CD8-positive, alpha-beta memory T cell (primary cell): ENCODE data around the gene RFX7. TPM values are rescaled to one million over a fixed set of nuclear protein-coding genes. Genes with fewer than 3 reads are reported as not detected.

ENCODE experiments used
- CTCF ChIA-PET: fragments of 350-600 bp; sonication (Branson Sonifier 250); formaldehyde crosslinking; loops from one replicate; lab custom pipeline; 2021; ENCODE audit warnings: antibody characterized with exemption; lab: Charles Lee
- POLR2A ChIA-PET: fragments of 350-600 bp; sonication (Branson Sonifier 250); formaldehyde crosslinking; loops from one replicate; lab custom pipeline; 2021; ENCODE audit warnings: antibody characterized with exemption; lab: Charles Lee
- DNase-seq, 5 donors: peaks; one replicate each; pipeline versions ENCODE4 v3.0.0 to v3.0.0-alpha.2; 2020 to 2022; ENCODE audit warnings: mixed read lengths in 1 of 5
- H3K27ac ChIP-seq: one replicate; pipeline ENCODE4 v1.7.0; 2013; ENCODE audit warnings: low read depth, mild to moderate bottlenecking, low read length, moderate library complexity
- H3K27me3 ChIP-seq: 2 replicates; pipeline ENCODE4 v1.7.0; 2013; ENCODE audit warnings: low read length, mild to moderate bottlenecking; ENCODE audit not compliant: insufficient read depth, poor library complexity, severe bottlenecking
- H3K36me3 ChIP-seq: 2 replicates; pipeline ENCODE4 v1.7.0; 2013; ENCODE audit warnings: mild to moderate bottlenecking, low read length, moderate library complexity; ENCODE audit not compliant: insufficient read depth
- H3K4me1 ChIP-seq: 2 replicates; pipeline ENCODE4 v1.7.0; 2013; ENCODE audit warnings: mild to moderate bottlenecking, low read length, moderate library complexity; ENCODE audit not compliant: insufficient read depth
- H3K4me3 ChIP-seq: 2 replicates; pipeline ENCODE4 v1.7.0; 2013; ENCODE audit warnings: mild to moderate bottlenecking, low read length
- H3K9me3 ChIP-seq: 2 replicates; pipeline ENCODE4 v1.7.0; 2013; ENCODE audit warnings: mild to moderate bottlenecking, low read length
- H3K27ac Mint-ChIP-seq, 8 donors: one replicate each; pipeline ENCODE4 v1.8.0; 2020 to 2021; ENCODE audit warnings: mixed read lengths in 8 of 8, mild to moderate bottlenecking in 6 of 8, inconsistent platforms in 3 of 8, moderate library complexity in 3 of 8
- H3K27me3 Mint-ChIP-seq, 2 donors: one replicate each; pipeline ENCODE4 v1.8.0; 2020 to 2021; ENCODE audit warnings: mixed read lengths in 2 of 2, mild to moderate bottlenecking in 1 of 2, moderate library complexity in 1 of 2
- H3K36me3 Mint-ChIP-seq, 3 donors: one replicate each; pipeline ENCODE4 v1.8.0; 2020 to 2021; ENCODE audit warnings: mixed read lengths in 3 of 3, inconsistent platforms in 1 of 3, mild to moderate bottlenecking in 1 of 3
- H3K4me1 Mint-ChIP-seq, 3 donors: one replicate each; pipeline ENCODE4 v1.8.0; 2020 to 2021; ENCODE audit warnings: mixed read lengths in 3 of 3, inconsistent platforms in 1 of 3, mild to moderate bottlenecking in 1 of 3
- H3K4me3 Mint-ChIP-seq, 7 donors: one replicate each; pipeline ENCODE4 v1.8.0; 2020 to 2021; ENCODE audit warnings: mixed read lengths in 7 of 7, mild to moderate bottlenecking in 6 of 7, moderate library complexity in 4 of 7, inconsistent platforms in 2 of 7
- H3K9me3 Mint-ChIP-seq, 5 donors: one replicate each; pipeline ENCODE4 v1.8.0; 2020 to 2022; ENCODE audit warnings: mixed read lengths in 5 of 5, mild to moderate bottlenecking in 3 of 5, moderate library complexity in 2 of 5, inconsistent platforms in 1 of 5
- polyA plus RNA-seq: library from polyadenylated mRNA; unstranded; fragments of 300-500 nt; fragmentation: Illumina TruSeq; gene quantifications from one replicate; pipeline ENCODE4 v1.2.3, GENCODE V29; 2021
- total RNA-seq, 2 experiments: library from RNA; stranded (reverse); gene quantifications; one replicate each; pipeline ENCODE4 v1.2.3, GENCODE V29; 2021

Gene RFX7
- total and polyA plus RNA-seq, 3 experiments from 2014 or later, result 3.5 to 35.2 (median 30.3) TPM

- peaks cover 48 to 68% (median 60%) of the 10 kb centered on the region in 3 donors for H3K4me1 Mint-ChIP-seq
- H3K36me3 ChIP-seq, result no peaks in the 10 kb centered on the region
- POLR2A ChIA-PET, result interaction anchor here (0.7 kb wide), 1 partner anchor 249 kb away, joined by 5 read pairs; no protein-coding TSS in a partner anchor
- H3K27ac ChIP-seq, result peak overlapping the region; percentile 27
- CTCF ChIA-PET, result interaction anchor here (1.0 to 1.6 kb wide), 3 partner anchors 9 to 40 kb away, joined by 3 read pairs; no protein-coding TSS in a partner anchor
- H3K4me3 ChIP-seq, result peak overlapping the region; percentile 14
- peaks cover 0 to 19% (median 6%) of the 10 kb centered on the region in 3 donors for H3K36me3 Mint-ChIP-seq
- peaks cover 25% of the 10 kb centered on the region for H3K4me1 ChIP-seq
- no peaks in the 10 kb centered on the region for H3K27me3 ChIP-seq
- DNase-seq, result no peak
- H3K4me3 Mint-ChIP-seq, result peak overlapping the region; percentile 85 to 97 (median 94)
- H3K9me3 Mint-ChIP-seq, result no peaks in the 10 kb centered on the region
- H3K27me3 Mint-ChIP-seq, result no peaks in the 10 kb centered on the region
- H3K27ac Mint-ChIP-seq, result peak overlapping the region; percentile 68 to 95 (median 88)
- H3K9me3 ChIP-seq, result no peaks in the 10 kb centered on the region
These were observed 1.0 kb downstream of the RFX7 start for GRCh38 chr15:56242576-56243162.

GRCh38 chr15:56241374-56242105 lies 2.1 kb downstream of the RFX7 start:
- peak overlapping the region; percentile 33 to 82 (median 74) for H3K27ac Mint-ChIP-seq

GRCh38 chr15:56240390-56240789 lies 3.3 kb downstream of the RFX7 start:
- Histone ChIP-seq H3K27me3 (no peaks in the 10 kb centered on the region), H3K27ac (no peak overlapping the region), H3K4me3 (no peak overlapping the region), H3K9me3 (no peaks in the 10 kb centered on the region), H3K36me3 (no peaks in the 10 kb centered on the region), H3K4me1 (peaks cover 16% of the 10 kb centered on the region)
- H3K27ac Mint-ChIP-seq, result peak overlapping the region in 2 of 8 donors; percentile 6 to 46
- peaks cover 3 to 25% (median 10%) of the 10 kb centered on the region in 3 donors for H3K36me3 Mint-ChIP-seq
- peaks cover 55 to 81% (median 70%) of the 10 kb centered on the region in 3 donors for H3K4me1 Mint-ChIP-seq
- DNase-seq, result no peak
- H3K27me3 Mint-ChIP-seq, result no peaks in the 10 kb centered on the region
- peak overlapping the region in 3 of 7 donors; percentile 1 to 48 (median 27) for H3K4me3 Mint-ChIP-seq
- peaks cover 0 to 2% (median 0%) of the 10 kb centered on the region in 5 donors for H3K9me3 Mint-ChIP-seq
- ChIA-PET POLR2A (no interaction called here), CTCF (no interaction called here)

More at GRCh38 chr15:56241374-56242105, 2.1 kb downstream of the RFX7 start:
- peak overlapping the region; percentile 17 for H3K27ac ChIP-seq
- no peak for DNase-seq
- H3K36me3 ChIP-seq, result no peaks in the 10 kb centered on the region
- H3K4me3 Mint-ChIP-seq, result peak overlapping the region; percentile 85 to 97 (median 94)
- H3K9me3 Mint-ChIP-seq, result no peaks in the 10 kb centered on the region
- H3K9me3 ChIP-seq, result no peaks in the 10 kb centered on the region
- H3K36me3 Mint-ChIP-seq, result peaks cover 0 to 22% (median 8%) of the 10 kb centered on the region in 3 donors
- H3K4me1 Mint-ChIP-seq, result peaks cover 57 to 80% (median 71%) of the 10 kb centered on the region in 3 donors
- H3K4me1 ChIP-seq, result peaks cover 25% of the 10 kb centered on the region
- no peaks in the 10 kb centered on the region for H3K27me3 ChIP-seq
- ChIA-PET POLR2A (no interaction called here), CTCF (no interaction called here)
- H3K27me3 Mint-ChIP-seq, result no peaks in the 10 kb centered on the region
- H3K4me3 ChIP-seq, result no peak overlapping the region

DNA sequence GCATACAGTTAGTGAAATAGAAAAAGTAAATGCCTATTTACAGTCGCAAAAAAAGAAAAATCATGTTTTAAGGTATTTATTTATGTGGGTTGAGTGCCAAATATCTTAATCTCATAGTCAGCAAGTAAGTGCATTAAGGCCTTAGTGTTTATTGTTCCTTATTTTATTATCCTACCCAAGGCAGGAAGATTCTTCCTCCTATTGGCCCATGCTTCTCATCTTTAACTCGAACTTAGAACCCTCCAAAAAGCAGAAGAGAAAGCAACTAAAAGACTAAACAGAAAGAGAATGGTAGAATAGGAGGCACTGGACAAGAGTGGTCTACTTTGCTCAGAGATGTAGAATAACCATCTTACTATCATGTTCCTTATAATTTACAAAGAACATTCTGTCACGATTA lies 7.5 kb downstream of the RFX7 start:
- Mint-ChIP-seq H3K36me3 (peaks cover 26 to 53% (median 42%) of the 10 kb centered on the region in 3 donors), H3K4me1 (peaks cover 41 to 65% (median 62%) of the 10 kb centered on the region in 3 donors), H3K9me3 (peaks cover 20 to 34% (median 29%) of the 10 kb centered on the region in 5 donors), H3K27ac (peak overlapping the region in 3 of 8 donors; percentile 41 to 49 (median 43)), H3K4me3 (no peak overlapping the region), H3K27me3 (no peaks in the 10 kb centered on the region)
- no peak for DNase-seq
- Histone ChIP-seq H3K27me3 (no peaks in the 10 kb centered on the region), H3K27ac (no peak overlapping the region), H3K4me3 (no peak overlapping the region), H3K36me3 (no peaks in the 10 kb centered on the region), H3K9me3 (peaks cover 17% of the 10 kb centered on the region), H3K4me1 (peaks cover 4% of the 10 kb centered on the region)
- ChIA-PET CTCF (no interaction called here), POLR2A (no interaction called here)

DNA sequence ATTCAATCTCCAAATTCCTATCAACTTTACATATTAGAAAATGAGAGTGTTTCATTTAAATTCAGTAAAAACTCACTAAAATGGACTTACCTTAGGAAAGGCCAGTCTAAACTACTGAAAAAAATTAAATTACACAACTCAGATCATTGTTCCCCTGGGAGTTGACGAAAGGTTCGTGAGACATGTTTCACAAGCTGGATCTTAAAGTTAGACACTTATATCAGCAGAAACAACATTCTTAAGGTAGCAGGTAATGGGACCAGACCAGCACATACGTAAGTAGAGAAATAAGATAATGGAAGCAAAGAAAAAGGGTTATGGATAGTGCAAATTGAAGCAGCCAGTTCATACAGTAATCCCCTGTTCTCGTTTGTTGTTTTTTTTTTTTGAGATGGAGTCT lies 8.9 kb downstream of the RFX7 start:
- Mint-ChIP-seq H3K27me3 (no peaks in the 10 kb centered on the region), H3K4me1 (peaks cover 38 to 56% (median 54%) of the 10 kb centered on the region in 3 donors), H3K36me3 (peaks cover 34 to 67% (median 56%) of the 10 kb centered on the region in 3 donors), H3K4me3 (no peak overlapping the region), H3K27ac (peak overlapping the region in 1 of 8 donors; percentile 62), H3K9me3 (peaks cover 32 to 47% (median 42%) of the 10 kb centered on the region in 5 donors)
- ChIA-PET POLR2A (no interaction called here), CTCF (interaction anchor here (1.2 kb wide), 1 partner anchor 11 kb away, joined by 3 read pairs; no protein-coding TSS in a partner anchor)
- Histone ChIP-seq H3K36me3 (no peaks in the 10 kb centered on the region), H3K4me3 (no peak overlapping the region), H3K27me3 (no peaks in the 10 kb centered on the region), H3K9me3 (peaks cover 17% of the 10 kb centered on the region), H3K27ac (no peak overlapping the region), H3K4me1 (no peaks in the 10 kb centered on the region)
- no peak for DNase-seq

GRCh38 chr15:56233549-56233948 lies 10.1 kb downstream of the RFX7 start:
- peaks cover 3% of the 10 kb centered on the region for H3K36me3 ChIP-seq
- Mint-ChIP-seq H3K9me3 (peaks cover 35 to 53% (median 45%) of the 10 kb centered on the region in 5 donors), H3K36me3 (peaks cover 36 to 70% (median 67%) of the 10 kb centered on the region in 3 donors), H3K27me3 (no peaks in the 10 kb centered on the region), H3K4me3 (no peak overlapping the region), H3K27ac (peak overlapping the region in 1 of 8 donors; percentile 8), H3K4me1 (peaks cover 35 to 53% (median 49%) of the 10 kb centered on the region in 3 donors)
- CTCF ChIA-PET, result interaction anchor here (1.7 kb wide), 1 partner anchor 9 kb away, joined by 3 read pairs; the partner anchor contains the start of gene RFX7
- H3K4me3 ChIP-seq, result no peak overlapping the region
- H3K27ac ChIP-seq, result no peak overlapping the region
- H3K27me3 ChIP-seq, result no peaks in the 10 kb centered on the region
- no peak for DNase-seq
- POLR2A ChIA-PET, result no interaction called here
- no peaks in the 10 kb centered on the region for H3K4me1 ChIP-seq
- peaks cover 17% of the 10 kb centered on the region for H3K9me3 ChIP-seq

DNA sequence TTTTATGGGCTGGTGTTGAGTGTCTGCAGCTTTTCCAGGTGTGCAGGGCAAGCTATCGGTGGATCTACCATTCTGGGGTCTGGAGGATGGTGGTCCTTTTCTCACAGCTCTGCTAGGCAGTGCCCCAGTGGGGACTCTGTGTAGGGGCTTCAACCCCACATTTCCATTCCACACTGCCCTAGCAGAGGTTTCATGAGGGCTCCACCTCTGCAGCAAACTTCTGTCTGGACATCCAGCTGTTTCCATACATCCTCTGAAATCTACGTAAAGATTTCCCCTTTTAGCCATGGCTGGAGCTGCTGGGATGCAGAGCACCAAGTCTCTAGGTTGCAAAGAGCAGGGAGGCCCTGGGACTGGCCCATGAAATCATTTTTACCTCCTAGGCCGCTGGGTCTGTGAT lies 11.6 kb downstream of the RFX7 start:
- DNase-seq, result no peak
- H3K9me3 Mint-ChIP-seq, result peaks cover 43 to 64% (median 53%) of the 10 kb centered on the region in 5 donors
- H3K36me3 ChIP-seq, result peaks cover 3% of the 10 kb centered on the region
- ChIA-PET CTCF (interaction anchor here (1.3 to 1.7 kb wide), 2 partner anchors 11 to 13 kb away, joined by 3 read pairs; partner anchors contain the start of gene RFX7), POLR2A (no interaction called here)
- no peak overlapping the region for H3K27ac ChIP-seq
- no peaks in the 10 kb centered on the region for H3K4me1 ChIP-seq
- H3K36me3 Mint-ChIP-seq, result peaks cover 38 to 81% (median 74%) of the 10 kb centered on the region in 3 donors
- peaks cover 25 to 47% (median 46%) of the 10 kb centered on the region in 3 donors for H3K4me1 Mint-ChIP-seq
- H3K4me3 ChIP-seq, result no peak overlapping the region
- H3K27me3 ChIP-seq, result no peaks in the 10 kb centered on the region
- no peaks in the 10 kb centered on the region for H3K27me3 Mint-ChIP-seq
- H3K27ac Mint-ChIP-seq, result peak overlapping the region in 1 of 8 donors; percentile 10
- H3K4me3 Mint-ChIP-seq, result no peak overlapping the region
- H3K9me3 ChIP-seq, result peaks cover 19% of the 10 kb centered on the region
